ENCODE data around the gene PRKAG1.

- TF ChIP-seq SIN3A (IDR thresholded peaks at IDR 0.05; ENCODE audit: borderline replicate concordance, insufficient read depth, low read length) (no peak), TAF1 (IDR thresholded peaks at IDR 0.05; ENCODE audit: borderline replicate concordance, insufficient read depth, low read length) (no peak), POLR2AphosphoS5 (IDR thresholded peaks at IDR 0.05; ENCODE audit: low read depth, low read length) (no peak)
Measured at GRCh38 chr12:49015196-49015595, 3.4 kb downstream of the PRKAG1 start.
